Neural progenitor cell (in vitro differentiated cells): ENCODE data around the gene CD164L2.

Experiments used
- EZH2 ChIP-seq: fragments of 200-600 bp; sonication (generic); IDR thresholded peaks from 2 replicates; pipeline ENCODE4 v1.6.1; 2017; ENCODE audit warnings: antibody characterized with exemption, mild to moderate bottlenecking, moderate library complexity
- EZH2phosphoT487 ChIP-seq: fragments of 200-600 bp; sonication (generic); IDR thresholded peaks from 2 replicates; pipeline ENCODE4 v1.6.1; 2017; ENCODE audit warnings: antibody characterized with exemption
- TF ChIP-seq, protein P1 (sequence below): fragments of 200-600 bp; sonication (generic); IDR thresholded peaks from 2 replicates; pipeline ENCODE4 v1.5.1; 2017; ENCODE audit warnings: antibody characterized with exemption, mild to moderate bottlenecking

DNA sequence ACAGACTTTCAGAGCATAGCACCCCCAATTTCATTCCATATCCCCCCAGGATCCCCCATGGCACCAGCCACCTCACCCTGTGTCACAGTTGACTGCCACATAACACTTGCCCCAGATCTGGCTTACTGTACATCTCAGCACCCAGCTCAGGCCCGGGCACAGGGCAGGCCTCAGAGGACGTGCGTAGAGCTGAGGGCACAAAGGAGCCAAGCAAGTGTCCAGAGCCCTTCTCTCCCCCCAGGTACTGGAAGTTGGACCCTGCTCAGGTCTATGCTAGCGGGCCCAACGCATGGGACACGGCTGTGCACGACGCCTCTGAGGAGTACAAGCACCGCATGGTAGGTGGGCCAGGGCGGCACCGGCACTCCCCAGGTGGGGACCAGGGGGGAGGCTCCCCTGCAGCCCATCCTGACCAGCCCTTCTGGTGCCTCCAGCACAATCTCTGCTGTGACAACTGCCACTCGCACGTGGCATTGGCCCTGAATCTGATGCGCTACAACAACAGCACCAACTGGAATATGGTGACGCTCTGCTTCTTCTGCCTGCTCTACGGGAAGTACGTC, 49.3 kb downstream of the CD164L2 start:
- TF ChIP-seq EZH2 (no peak), EZH2phosphoT487 (no peak)
- TF ChIP-seq, protein P1, sequence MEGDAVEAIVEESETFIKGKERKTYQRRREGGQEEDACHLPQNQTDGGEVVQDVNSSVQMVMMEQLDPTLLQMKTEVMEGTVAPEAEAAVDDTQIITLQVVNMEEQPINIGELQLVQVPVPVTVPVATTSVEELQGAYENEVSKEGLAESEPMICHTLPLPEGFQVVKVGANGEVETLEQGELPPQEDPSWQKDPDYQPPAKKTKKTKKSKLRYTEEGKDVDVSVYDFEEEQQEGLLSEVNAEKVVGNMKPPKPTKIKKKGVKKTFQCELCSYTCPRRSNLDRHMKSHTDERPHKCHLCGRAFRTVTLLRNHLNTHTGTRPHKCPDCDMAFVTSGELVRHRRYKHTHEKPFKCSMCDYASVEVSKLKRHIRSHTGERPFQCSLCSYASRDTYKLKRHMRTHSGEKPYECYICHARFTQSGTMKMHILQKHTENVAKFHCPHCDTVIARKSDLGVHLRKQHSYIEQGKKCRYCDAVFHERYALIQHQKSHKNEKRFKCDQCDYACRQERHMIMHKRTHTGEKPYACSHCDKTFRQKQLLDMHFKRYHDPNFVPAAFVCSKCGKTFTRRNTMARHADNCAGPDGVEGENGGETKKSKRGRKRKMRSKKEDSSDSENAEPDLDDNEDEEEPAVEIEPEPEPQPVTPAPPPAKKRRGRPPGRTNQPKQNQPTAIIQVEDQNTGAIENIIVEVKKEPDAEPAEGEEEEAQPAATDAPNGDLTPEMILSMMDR: no peak
